ENCODE data around the gene SMTNL2. TPM values are rescaled to one million over a fixed set of nuclear protein-coding genes. Genes with fewer than 3 reads are reported as not detected.

Gene SMTNL2
- total RNA-seq, 4 donors from 2014 or later, result 5.7 to 12.0 (median 6.8) TPM; not detected in 1

- peak; percentile 50 to 51 for TF ChIP-seq POLR2A (IDR thresholded peaks at IDR 0.05)
- TF ChIP-seq, protein P1, sequence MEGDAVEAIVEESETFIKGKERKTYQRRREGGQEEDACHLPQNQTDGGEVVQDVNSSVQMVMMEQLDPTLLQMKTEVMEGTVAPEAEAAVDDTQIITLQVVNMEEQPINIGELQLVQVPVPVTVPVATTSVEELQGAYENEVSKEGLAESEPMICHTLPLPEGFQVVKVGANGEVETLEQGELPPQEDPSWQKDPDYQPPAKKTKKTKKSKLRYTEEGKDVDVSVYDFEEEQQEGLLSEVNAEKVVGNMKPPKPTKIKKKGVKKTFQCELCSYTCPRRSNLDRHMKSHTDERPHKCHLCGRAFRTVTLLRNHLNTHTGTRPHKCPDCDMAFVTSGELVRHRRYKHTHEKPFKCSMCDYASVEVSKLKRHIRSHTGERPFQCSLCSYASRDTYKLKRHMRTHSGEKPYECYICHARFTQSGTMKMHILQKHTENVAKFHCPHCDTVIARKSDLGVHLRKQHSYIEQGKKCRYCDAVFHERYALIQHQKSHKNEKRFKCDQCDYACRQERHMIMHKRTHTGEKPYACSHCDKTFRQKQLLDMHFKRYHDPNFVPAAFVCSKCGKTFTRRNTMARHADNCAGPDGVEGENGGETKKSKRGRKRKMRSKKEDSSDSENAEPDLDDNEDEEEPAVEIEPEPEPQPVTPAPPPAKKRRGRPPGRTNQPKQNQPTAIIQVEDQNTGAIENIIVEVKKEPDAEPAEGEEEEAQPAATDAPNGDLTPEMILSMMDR (IDR thresholded peaks at IDR 0.05), result peak; percentile 22 to 55 (median 38)
- intact Hi-C loops (cut with DNase I; ENCODE audit: low total_unique reads), result no loop called here
These were observed 29.1 kb upstream of the SMTNL2 start, which contains the start of gene MYBBP1A for GRCh38 chr17:4554997-4555799. TSS of gene MYBBP1A (minus strand) at chr17:4555384. CDS start at chr17:4555324, 60 bp downstream.

GRCh38 chr17:4555873-4556759, 28.2 kb upstream of the SMTNL2 start:
- TF ChIP-seq POLR2A (IDR thresholded peaks at IDR 0.05), result no peak
- TF ChIP-seq, protein P1 (IDR thresholded peaks at IDR 0.05), result no peak
- Histone ChIP-seq H3K36me3 (no peaks in the 10 kb centered on the region), H3K27ac (peak overlapping the region; percentile 73 to 82), H3K4me1 (no peaks in the 10 kb centered on the region), H3K9me3 (no peaks in the 10 kb centered on the region), H3K4me3 (peak overlapping the region; percentile 74 to 82), H3K27me3 (no peaks in the 10 kb centered on the region)
- DNase-seq, result no peak
- intact Hi-C loops (cut with DNase I; ENCODE audit: low total_unique reads), result no loop called here

More at GRCh38 chr17:4554997-4555799, 29.1 kb upstream of the SMTNL2 start, which contains the start of gene MYBBP1A:
- Histone ChIP-seq H3K4me3 (peak within 1 kb of the TSS; percentile 74 to 82), H3K4me1 (no peaks in the 10 kb centered on the region), H3K27me3 (no peaks in the 10 kb centered on the region), H3K27ac (peak within 1 kb of the TSS; percentile 73 to 82), H3K9me3 (no peaks in the 10 kb centered on the region), H3K36me3 (no peaks in the 10 kb centered on the region)
- peak; percentile 96 for DNase-seq

DNA sequence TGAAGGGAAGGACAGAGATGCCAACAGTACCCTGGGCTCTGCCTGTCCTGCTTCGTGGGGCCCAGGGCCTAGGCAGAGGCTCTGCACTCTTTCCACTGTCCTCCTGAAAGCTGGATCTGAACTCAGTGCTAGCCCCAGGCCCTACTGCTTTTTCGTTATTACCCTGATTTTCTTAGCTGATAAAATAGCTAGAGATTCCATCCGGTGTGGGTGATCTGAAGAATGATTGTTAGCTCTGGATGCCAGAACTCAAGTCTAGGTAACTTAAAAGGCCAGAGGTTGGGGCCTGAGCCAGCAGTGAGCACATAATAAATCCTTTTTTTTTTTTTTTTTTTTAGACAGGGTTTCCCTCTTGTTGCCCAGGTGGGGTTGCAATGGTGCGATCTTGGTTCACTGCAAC, 27.3 kb upstream of the SMTNL2 start:
- Histone ChIP-seq H3K27ac (no peak overlapping the region), H3K4me3 (no peak overlapping the region), H3K9me3 (no peaks in the 10 kb centered on the region), H3K27me3 (no peaks in the 10 kb centered on the region), H3K4me1 (no peaks in the 10 kb centered on the region), H3K36me3 (no peaks in the 10 kb centered on the region)
- no peak for TF ChIP-seq POLR2A (IDR thresholded peaks at IDR 0.05)
- TF ChIP-seq, protein P1 (IDR thresholded peaks at IDR 0.05), result no peak
- no peak for DNase-seq
- intact Hi-C loops (cut with DNase I; ENCODE audit: low total_unique reads), result no loop called here

DNA sequence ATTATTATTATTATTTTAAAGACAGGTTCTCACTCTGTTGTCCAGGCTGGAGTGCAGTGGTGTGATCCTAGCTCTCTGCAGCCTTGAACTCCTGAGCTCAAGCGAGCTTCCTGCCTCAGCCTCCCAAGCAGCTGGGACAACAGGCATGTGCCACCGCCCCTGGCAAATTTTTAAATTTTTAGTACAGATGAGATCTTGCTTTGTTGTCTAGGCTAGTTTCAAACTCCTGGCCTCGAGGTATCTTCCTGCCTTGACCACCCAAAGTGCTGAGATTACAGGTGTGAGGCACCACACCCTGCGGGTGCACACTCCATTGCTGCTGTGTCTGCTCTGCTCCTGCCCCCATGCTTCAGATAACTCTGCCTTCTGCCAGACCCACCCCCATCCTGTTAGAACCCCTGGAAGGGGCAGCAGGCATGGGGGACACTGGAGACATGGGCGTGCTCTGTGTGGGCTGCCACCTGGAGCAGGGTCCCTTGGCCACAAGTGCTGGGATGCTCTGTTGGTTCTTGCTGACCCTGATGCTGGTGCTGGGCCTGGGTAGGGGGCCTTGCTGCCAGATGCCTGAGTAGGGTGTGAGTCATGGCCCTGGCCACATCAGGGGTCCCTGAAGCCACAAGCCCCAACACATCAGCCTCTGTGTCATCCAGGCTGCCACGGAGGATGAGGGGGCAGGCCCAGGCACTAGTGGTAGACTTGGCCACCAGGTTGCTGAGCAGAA, 26.5 kb upstream of the SMTNL2 start:
- Histone ChIP-seq H3K36me3 (no peaks in the 10 kb centered on the region), H3K4me3 (no peak overlapping the region), H3K4me1 (no peaks in the 10 kb centered on the region), H3K27me3 (no peaks in the 10 kb centered on the region), H3K27ac (no peak overlapping the region), H3K9me3 (no peaks in the 10 kb centered on the region)
- intact Hi-C loops (cut with DNase I; ENCODE audit: low total_unique reads), result no loop called here
- no peak for TF ChIP-seq POLR2A (IDR thresholded peaks at IDR 0.05)
- TF ChIP-seq, protein P1 (IDR thresholded peaks at IDR 0.05), result no peak
- DNase-seq, result no peak
